ENCODE measurements around the gene TCF4.

- no peak for TF ChIP-seq CREB5 (CRISPR knock-in tag; IDR thresholded peaks at IDR 0.05; ENCODE audit: low read depth)
- no peak for TF ChIP-seq CSRNP3 (CRISPR knock-in tag; IDR thresholded peaks at IDR 0.05)
Observed at GRCh38 chr18:55589625-55590291, 1.8 kb upstream of the TCF4 start.

All from SK-N-SH treated with all-trans-retinoic acid at 6 μM for 48 hours (cell line).